Measurements from ENCODE around the gene EVI5.
"Not testable (repeated sequence)": the region's sequence is repeated elsewhere in the genome, so short reads cannot be mapped to it uniquely, and the experiment has no call there.

The EVI5 gene

DNA sequence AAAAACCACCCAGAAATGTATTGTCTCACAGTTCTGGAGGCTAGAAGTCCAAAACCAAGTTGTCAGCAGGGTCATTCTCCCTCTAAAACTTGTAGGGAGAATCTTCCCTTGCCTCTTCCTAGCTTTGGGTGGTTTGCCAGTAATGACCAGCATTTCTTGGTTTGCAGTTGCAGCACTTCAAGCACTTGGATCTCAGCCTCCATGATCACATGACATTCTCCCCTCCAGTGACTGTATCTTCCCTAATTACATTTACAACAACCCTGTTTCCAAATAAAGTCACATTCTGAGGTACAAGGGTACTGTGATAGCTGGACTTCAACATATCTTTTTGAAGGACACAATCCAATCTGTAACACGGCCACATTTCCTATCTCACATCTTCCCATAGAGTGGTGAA lies 37.2 kb downstream of the EVI5 start:
- DNase-seq (ENCODE audit: low read depth) = no peak

DNA sequence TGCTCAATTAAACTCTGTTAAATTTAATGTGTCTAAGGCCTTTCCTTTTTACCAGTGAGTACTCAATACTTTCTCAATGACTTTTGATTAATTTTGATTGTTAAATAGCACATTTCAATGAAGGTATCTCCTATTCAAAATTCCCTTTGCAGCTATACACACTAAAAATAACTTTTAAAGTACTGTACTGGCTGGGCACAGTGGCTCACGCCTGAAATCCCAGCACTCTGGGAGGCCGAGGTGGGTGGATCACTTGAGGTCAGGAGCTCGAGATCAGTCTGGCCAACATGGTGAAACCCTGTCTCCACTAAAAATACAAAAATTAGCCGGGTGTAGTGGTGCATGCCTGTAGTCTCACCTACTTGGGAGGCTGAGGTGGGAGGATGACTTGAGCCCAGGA lies 38.7 kb downstream of the EVI5 start:
- DNase-seq (ENCODE audit: low read depth) = not testable (repeated sequence)

DNA sequence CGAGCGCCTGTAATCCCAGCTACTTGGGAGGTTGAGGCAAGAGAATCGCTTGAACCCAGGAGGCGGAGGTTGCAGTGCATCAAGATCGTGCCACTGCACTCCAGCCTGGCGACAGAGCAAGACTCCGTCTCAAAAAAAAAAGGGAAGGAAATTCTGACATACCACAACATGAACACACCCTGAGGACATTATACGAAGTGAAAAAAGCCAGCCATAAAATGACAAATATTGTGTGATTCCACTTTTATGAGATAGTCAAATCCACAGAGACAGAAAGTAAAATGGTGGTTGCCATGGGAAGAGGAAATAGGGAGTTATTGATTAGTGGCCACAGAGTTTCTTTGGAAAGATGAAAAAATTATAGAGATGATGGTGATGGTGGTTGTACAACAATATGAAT lies 41.7 kb downstream of the EVI5 start:
- DNase-seq (ENCODE audit: low read depth) = no peak

DNA sequence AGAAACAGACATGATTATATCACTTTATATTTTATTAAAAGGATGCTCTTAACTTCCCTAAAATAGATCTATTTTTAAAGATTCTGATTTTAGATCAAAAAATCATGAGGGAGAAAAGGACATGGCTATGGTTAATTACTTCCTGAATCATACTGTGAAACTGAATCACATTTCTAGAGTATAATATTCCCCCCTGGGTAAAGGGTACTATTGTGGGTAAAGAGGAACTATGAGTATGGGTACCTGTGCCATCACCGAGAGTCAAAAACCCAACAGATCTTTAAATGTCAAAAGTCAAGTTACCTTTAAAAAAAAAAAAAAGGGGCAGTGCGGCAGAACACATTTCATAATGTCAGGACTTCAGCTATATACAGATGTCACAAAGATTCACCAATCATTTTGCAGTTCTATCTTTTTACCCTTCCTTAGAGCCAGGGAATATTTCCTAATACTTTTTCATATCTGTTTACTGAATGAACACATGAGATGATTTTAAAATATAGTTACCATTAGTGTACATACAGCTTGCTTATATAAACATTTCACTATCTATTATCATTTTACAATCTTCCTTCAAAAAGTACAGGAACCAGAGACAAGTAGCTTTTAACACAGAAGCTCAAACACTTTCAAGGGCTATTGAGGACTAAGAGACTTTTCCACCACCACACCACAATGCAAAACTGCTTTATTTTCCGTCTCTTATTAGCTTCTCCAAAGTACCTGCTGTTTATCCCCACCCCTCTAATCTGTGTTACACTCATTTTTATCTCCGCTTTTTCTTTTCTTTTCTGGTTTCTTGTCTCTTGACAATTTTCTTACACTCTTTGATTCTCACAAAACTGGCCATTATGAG lies 45.0 kb downstream of the EVI5 start:
- no peak for DNase-seq (ENCODE audit: low read depth)

DNA sequence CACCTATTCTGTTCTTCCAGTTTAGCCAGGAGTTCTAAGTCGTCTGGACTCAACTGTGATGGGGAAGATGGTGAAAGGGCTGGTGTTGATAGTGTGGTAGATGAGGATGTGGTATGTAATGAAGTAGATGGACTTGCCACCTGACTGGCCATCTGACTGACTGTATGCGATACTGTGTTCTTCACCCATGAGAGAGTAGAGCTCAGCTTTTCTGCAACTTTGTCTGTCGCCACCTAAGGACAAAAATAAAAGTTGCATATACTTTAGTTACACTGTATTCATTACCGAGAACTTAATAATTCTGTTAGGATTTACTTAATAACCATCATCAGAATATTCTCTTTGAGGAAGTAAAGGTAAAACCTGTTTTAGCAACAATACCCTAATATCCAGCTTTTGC lies 48.5 kb downstream of the EVI5 start:
- no peak for DNase-seq (ENCODE audit: low read depth)

DNA sequence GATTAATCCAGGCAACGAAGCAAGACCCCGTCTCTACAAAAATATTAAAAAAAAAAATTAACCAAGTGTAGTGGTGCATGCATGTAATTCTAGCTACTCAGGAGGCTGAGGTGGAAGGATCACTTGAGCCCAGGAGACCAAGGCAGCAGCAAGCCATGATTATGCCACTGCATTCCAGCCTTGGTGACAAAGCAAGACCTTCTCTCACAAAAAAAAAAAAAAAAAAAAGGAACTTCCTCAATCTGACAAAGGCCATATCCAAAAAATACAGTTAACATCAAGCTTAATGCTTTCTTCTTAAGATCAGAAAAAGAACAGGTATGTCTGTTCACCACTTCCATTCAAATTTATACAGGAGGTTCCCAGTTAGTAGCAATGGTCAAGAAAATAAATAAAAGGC lies 54.4 kb downstream of the EVI5 start:
- DNase-seq (ENCODE audit: low read depth) = no peak

DNA sequence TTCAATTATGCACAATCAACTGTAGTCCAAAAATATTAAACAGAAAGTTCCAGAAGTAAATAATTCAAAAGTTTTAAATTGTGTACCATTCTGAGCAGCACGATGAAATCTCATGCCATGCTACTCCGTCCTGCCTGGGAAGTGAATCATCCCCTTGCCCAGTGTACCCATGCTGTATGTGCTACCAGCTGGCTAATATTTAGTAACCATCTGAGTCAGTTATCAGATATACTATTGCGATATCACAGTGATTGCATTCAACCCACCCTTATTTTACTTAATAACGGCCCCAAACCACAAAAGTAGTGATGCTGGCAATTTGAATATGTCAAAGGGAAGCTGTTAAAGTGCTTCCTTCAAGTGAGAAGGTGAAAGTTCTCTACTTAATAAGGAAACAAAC lies 56.2 kb downstream of the EVI5 start:
- no peak for DNase-seq (ENCODE audit: low read depth)

DNA sequence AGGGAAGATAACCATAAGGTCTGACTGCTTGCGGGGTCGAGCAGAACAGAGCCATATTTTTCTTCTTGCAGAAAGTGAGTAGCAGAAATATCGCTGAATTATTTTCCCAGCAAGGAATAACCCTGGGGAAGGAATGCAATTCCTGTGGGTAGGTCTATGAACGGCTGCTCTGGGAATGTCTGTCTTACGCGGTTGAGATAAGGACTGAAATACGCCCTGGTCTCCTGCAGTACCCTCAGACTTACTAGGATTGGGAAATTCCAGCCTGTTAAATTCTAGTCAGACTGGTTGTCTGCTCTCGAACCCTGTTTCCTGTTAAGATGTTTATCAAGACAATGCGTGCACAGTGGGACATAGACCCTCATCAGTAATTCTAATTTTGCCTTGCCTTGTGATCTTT lies 61.2 kb downstream of the EVI5 start:
- DNase-seq (ENCODE audit: low read depth) = not testable (repeated sequence)

DNA sequence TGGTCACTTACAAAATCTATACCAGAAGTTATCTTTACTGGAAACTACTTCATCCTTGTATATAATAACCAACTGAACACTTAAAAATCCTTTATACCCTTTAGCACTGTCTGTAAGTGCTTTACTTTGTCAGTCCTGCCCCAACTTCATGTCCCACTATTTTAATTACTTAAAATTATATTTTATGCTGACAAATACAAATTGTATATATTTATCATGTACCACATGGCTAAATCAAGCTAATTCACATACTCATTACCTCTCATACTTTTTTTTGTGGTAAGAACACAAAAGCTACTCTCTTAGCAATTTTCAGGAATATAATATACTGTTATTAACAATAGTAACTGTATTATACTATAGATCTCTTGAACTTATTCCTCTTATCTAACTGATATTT lies 63.0 kb downstream of the EVI5 start:
- DNase-seq (ENCODE audit: low read depth) = no peak

DNA sequence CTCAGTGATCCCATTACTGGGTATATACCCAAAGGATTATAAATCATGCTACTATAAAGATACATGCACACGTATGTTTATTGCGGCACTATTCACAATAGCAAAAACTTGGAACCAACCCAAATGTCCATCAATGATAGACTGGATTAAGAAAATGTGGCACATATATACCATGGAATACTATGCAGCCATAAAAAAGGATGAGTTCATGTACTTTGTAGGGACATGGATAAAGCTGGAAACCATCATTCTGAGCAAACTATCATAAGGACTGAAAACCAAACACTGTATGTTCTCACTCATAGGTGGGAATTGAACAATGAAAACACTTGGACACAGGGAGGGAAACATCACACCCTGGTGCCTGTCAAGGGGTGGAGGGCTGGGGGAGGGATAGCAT lies 63.8 kb downstream of the EVI5 start:
- not testable (repeated sequence) for DNase-seq (ENCODE audit: low read depth)

DNA sequence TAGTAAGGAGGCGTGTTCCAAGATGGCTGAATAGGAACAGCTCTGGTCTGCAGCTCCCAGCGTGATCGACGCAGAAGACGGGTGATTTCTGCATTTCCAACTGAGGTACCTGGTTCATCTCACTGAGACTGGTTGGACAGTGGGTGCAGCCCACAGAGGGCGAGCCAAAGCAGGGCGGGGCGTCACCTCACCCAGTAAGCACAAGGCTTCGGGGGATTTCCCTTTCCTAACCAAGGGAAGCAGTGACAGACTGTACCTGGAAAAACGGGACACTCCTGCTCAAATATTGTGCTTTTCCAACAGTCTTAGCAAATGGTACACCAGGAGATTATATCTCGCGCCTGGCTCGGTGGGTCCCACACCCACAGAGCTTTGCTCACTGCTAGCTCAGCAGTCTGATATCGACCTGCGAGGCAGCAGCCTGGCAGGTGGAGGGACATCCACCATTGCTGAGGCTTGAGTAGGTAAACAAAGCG lies 69.4 kb downstream of the EVI5 start:
- not testable (repeated sequence) for DNase-seq (ENCODE audit: low read depth)

DNA sequence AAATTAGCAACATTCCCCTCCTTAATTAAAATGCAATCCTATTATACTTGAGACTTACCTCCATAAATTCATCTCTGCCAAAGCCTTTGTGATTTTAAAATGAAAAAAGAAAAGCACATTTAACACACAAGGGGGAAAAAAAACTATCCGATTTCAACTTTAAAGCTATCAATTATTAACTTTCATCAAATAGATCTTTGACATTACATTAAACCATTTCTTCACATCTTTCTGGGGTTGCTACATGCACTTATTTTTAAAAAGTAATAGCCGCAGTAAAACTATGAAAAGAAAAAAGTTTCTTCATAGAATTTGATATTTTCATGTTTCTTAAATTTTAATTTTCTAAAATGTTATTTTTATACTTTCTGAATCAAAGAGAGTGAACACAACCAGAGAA lies 71.0 kb downstream of the EVI5 start:
- no peak for DNase-seq (ENCODE audit: low read depth)

DNA sequence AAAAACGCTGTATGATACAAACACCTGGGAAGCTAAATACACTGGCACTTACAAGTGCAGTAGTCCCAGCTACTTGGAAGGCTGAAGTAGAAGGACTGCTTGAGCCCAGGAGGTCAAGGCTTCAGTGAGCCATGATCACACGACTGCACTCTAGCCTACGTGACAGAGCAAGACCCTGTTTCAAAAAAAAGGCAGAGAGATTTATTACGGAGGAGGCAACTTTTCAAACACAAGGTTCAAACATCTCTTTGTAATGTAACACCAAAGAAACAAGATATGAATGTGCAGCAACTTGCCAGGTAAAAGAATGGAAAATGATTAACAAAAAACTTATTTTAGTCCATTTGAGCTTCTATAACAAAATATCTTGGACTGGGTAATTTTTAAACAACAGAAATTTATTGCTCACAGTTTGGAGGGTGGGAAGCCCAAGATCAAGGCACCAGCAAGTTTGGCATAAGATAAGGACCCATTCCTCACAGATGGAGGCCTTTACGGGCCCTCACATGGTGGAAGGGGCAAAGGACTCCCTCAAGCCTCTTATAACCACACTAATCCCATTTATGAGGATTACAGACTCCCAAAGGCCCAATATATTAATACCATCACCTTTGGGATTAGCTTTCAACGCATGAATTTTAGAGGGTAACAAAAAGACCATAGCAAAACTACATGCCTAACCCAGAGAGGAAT lies 73.3 kb downstream of the EVI5 start:
- no peak for DNase-seq (ENCODE audit: low read depth)

DNA sequence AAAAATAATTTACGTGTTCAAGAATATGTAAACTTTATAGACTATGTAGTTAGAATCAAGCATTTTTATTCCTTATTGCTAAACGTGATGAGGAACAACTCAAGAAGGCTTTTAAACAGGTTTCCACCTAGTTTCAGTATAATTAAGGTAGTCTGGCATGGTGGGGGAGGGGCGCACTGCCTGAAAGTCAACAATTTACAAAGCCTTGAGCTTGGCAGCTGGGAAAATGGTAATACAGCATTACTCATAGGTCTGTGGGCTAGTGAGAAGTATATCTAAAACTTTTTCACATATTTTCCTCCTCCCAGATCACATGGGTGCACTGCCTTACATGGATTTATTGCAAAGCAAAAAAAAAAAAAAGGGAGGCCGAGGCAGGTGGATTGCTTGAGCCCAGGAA lies 75.2 kb downstream of the EVI5 start:
- DNase-seq (ENCODE audit: low read depth) = no peak

DNA sequence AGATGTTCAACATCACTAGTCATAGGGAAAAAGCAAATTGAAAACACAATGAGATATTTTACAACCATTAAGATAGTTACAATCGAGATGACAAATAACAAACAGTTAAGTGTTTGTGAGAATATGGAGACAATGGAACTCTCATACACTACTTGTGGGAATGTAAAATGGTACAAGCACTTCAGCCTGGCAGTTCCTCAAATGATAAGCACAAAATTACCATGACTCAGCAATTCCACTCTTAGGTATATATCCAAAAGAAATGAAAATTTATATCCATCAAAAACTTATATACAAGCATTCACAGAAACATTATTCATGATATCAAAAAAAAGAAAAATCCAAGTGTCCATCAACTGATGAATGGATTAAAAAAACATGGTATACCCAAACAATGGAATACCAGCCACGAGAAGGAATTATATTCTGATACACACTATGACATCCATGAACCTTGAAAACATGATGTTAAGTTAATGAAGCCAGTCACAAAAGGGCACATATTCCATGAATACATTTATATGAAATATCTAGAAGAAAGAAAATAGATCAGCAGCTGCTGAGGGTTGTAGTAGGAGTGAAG lies 76.4 kb downstream of the EVI5 start:
- no peak for DNase-seq (ENCODE audit: low read depth)

DNA sequence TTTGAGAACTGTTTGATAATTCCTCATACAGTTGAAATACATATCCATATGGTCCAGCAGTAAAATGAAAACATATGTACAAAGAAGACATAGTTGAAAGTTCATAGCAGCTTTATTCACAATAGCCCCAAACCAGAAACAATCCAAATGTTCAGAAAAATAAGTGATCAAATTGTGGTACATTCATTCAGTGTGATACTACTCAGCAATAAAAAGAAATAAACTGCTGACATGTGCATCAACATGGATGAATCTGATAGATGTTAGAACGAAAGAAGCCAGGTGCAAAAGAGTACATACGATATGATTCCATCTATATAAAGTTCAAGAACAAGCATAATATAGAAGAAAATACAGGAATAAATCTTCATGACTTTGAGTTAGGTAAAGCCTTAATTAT lies 77.2 kb downstream of the EVI5 start:
- no peak for DNase-seq (ENCODE audit: low read depth)

DNA sequence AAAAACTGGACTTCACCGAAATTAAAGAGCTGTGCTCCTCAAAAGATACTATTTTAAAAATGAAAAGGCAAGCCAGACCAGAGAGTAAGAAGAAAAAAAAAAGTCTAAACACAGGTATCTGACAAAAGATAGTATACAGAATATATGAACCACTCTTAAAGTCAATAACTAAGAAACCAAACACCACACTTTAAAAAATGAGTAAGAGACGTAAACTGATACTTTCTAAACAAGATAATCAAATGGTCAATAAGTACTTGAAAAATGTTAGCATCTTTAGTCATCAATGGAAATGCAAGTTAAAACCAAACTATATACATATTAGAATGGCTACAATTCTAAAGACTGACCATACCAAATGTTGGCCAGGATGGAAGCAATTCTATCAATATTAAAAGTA lies 77.6 kb downstream of the EVI5 start:
- DNase-seq (ENCODE audit: low read depth) = no peak

DNA sequence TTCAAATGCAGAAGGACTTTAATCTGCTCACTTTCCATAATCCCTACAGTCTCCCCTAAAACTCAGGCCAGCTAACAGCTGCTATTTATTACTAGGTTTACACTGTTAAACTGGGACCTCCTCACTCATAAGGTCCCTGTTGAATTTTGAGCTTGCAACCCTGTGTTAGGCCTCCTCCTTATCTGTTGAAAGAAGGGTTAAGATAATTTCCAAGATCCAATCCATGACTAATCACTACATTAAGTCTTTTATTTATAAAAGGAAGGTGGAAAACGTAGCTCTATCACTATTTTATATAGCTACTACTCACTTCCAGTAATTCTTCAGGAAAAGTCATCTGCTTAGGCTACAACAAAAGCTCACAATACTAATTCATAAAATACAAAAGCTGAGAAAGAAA lies 79.5 kb downstream of the EVI5 start:
- DNase-seq (ENCODE audit: low read depth) = no peak

DNA sequence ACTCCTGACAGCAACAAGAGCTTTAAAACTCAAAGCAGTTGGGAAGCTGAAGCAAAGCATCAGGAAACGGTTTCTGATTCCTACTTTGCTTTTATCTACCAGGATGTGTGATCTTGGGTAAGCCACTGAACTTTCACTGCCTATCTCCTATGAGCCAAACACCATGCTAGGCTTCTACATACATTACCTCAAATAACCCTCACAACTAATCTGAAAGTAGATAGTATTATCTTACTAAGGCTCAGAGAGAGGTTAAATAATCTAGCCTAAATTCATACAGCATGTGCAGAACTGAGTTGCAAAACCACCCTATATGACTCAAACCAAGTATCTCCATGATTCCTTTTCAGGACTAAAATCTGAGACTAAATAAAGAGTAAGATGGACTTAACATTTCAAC lies 83.8 kb downstream of the EVI5 start:
- DNase-seq (ENCODE audit: low read depth) = no peak

DNA sequence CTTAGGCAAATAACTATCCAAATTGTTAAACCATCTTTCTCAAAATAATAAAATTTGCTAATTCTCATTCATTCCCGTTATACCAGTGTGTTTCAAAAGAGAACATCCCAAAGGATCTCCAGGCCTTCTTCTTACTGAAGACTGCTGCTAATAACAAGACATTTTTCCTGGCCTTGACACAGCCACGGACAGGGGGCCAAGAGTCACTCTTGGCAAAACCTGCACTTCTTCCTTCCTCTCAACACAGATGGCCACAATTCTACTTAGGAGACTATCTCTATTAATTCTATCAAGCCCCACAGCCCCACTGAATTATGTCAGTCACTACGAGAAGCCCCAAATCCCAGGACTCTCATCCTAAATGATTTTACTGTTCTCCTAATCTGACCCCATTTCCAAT lies 86.0 kb downstream of the EVI5 start:
- no peak for DNase-seq (ENCODE audit: low read depth)

DNA sequence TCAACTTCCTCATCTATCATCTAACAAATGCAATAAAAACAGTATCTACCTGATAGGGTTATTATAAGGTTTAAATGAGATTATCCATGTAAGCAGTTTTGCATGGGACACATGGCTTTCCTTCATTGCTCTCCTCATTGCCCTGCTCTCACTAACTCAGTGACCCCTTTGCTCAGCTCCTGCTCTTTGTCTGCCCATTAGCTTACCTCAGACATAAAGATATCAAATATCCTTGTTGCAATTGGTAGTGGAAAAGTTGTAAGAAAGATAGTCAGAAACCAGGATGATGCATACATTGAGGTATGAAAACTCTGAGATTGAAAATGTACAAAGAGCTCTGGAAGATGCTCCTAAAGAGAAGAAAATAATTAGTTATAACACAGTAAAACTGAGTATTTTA lies 89.8 kb downstream of the EVI5 start:
- no peak for DNase-seq (ENCODE audit: low read depth)

DNA sequence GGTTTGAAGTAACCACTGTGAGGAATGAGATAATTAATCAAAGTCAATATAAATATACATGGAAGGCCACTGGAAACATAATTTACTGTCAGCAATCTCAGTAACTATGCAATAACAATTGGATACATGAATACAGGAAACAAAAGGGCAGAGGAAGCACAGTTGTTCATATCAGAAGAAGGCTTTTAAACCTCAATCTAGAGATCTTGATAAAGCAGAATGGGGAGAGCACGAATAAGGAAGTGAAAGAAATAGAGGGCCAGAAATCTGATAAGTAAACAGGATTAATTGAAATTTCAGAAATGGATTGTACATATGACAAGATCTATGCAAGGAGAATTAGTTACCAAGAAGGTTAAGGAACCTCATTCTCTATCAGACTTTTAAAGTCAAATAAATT lies 93.0 kb downstream of the EVI5 start:
- DNase-seq (ENCODE audit: low read depth) = no peak

DNA sequence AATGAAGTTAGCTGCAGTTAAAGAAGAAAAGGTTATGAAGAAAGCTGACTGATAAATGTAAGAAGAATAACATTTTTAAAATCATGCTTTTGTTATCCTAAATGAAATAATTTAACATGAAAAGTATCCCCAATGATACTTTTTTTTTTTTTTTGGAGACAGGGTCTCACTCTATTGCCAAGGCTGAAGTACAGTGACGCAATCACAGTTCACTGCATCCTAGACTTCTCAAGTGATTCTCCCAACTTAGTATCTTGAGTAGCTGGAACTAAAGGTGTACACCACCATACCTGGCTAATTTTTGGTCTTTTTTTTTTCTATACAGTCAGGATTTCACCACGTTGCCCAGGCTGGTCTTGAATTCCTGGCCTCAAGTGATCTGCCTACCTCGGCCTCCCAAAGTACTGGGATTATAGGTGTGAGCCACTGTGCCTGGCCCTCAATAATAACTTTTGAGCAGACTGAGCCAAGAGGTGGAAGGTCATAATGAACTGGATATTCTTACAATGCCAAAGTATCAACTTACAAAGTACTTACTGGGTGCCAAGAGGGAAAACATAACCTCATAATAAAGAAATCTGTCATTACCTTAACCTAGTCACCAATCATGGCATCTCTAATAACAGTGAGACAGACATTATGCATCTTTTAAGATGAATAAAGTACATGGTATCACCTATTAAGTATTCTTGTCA lies 94.5 kb downstream of the EVI5 start:
- no peak for DNase-seq (ENCODE audit: low read depth)

Measured in stimulated activated CD8-positive, alpha-beta memory T cell treated with anti-CD3 and anti-CD28 coated beads, Interleukin-12 subunit alpha, Interleukin-12 subunit beta, amount 100 ng/mL, for 4 hours (primary cell).